GM23338 (cell line): ENCODE results near the gene HSD17B11.
"Not testable (repeated sequence)": the region's sequence is repeated elsewhere in the genome, so short reads cannot be mapped to it uniquely, and the experiment has no call there.

Experiments used
- CREB1 ChIP-seq: fragments of 250-450 bp; sonication (Bioruptor Pico); IDR thresholded peaks from 2 replicates; pipeline ENCODE4 v1.5.0; 2020; ENCODE audit warnings: low read depth, mild to moderate bottlenecking, moderate library complexity
- CTCF ChIP-seq, 2 experiments: fragments of 200-600 bp in 1 of 2; sonication (generic) in 1 of 2; conservative IDR thresholded peaks; 2 replicates each; pipeline versions ENCODE4 v1.5.1 to v1.6.1; 2016 to 2017; ENCODE audit warnings: antibody characterized with exemption in 2 of 2, low read depth in 2 of 2, mild to moderate bottlenecking in 2 of 2, moderate library complexity in 1 of 2
- EZH2 ChIP-seq: fragments of 200-600 bp; sonication (generic); IDR thresholded peaks from one replicate; pipeline ENCODE4 v1.8.0; 2017; ENCODE audit warnings: antibody characterized with exemption, mild to moderate bottlenecking, low read depth; ENCODE audit not compliant: unreplicated experiment
- EZH2phosphoT487 ChIP-seq: fragments of 200-600 bp; sonication (generic); IDR thresholded peaks from one replicate; pipeline ENCODE4 v1.8.1; 2018; ENCODE audit warnings: antibody characterized with exemption; ENCODE audit not compliant: unreplicated experiment
- JUNB ChIP-seq: IDR thresholded peaks from one replicate; pipeline ENCODE4 v1.6.1; 2016; ENCODE audit warnings: antibody characterized with exemption; ENCODE audit not compliant: unreplicated experiment
- POLR2AphosphoS5 ChIP-seq: IDR thresholded peaks from 2 replicates; pipeline ENCODE4 v1.6.1; 2016; ENCODE audit warnings: antibody characterized with exemption, low read depth
- REST ChIP-seq: IDR thresholded peaks from one replicate; pipeline ENCODE4 v1.6.1; 2018; ENCODE audit warnings: antibody characterized with exemption; ENCODE audit not compliant: unreplicated experiment
- STAT1 ChIP-seq: IDR thresholded peaks from one replicate; pipeline ENCODE4 v1.6.1; 2016; ENCODE audit warnings: antibody characterized with exemption; ENCODE audit not compliant: unreplicated experiment
- ZNF331 ChIP-seq: fragments of 250-450 bp; sonication (Bioruptor Pico); IDR thresholded peaks from 2 replicates; pipeline ENCODE4 v1.5.0; 2020; ENCODE audit warnings: low read depth, mild to moderate bottlenecking, moderate library complexity
- ZNF462 ChIP-seq: fragments of 250-450 bp; sonication (Bioruptor Pico); IDR thresholded peaks from 2 replicates; pipeline ENCODE4 v1.5.0; 2020; ENCODE audit warnings: mild to moderate bottlenecking, moderate library complexity

DNA sequence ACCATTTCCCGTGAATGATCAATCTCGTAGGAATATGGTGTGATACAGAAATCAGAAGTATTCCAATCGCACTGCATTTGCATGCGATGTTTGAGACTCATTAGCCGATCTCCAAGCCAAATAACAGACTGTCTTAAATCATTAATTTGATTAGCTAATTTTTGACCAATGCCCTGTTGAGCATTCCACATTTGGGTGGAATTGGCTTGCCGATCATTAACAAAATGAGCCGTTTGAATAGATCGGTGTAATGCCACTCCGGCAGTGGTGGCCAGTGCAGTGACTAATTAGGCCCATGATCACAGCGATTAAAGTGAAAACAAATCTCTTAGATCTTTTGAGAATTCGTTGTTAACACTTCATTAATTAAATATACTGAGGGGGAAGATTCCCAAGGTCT is 96.1 kb downstream of the HSD17B11 start:
- not testable (repeated sequence) for TF ChIP-seq CTCF (conservative IDR thresholded peaks at IDR 0.05; ENCODE audit: low read depth in 2 of 2); EZH2; ZNF331 (CRISPR knock-in tag); POLR2AphosphoS5; EZH2phosphoT487; REST; JUNB; STAT1; ZNF462 (CRISPR knock-in tag); CREB1 (CRISPR knock-in tag)
